IMR-90 (cell line): ENCODE results near the gene CALR3. TPM values are rescaled to one million over a fixed set of nuclear protein-coding genes. Genes with fewer than 3 reads are reported as not detected.

Source experiments
- ATAC-seq: fragments of 200-7000 bp; cut with Tn5 transposase; 2 replicates; pipeline ENCODE4 v1.9.1; 2020; ENCODE audit warnings: low read depth, mild to moderate bottlenecking, moderate library complexity
- BruUV-seq: library from RNA; stranded (reverse); fragments of 400-500 nt; replicated peaks from 2 replicates; lab custom pipeline; 2021; lab: Mats Ljungman, UMichigan
- CTCF ChIA-PET: fragments of 300-600 bp; formaldehyde crosslinking; extraction: SDS; loops from one replicate; lab custom pipeline; 2021; ENCODE audit warnings: antibody characterized with exemption; lab: Yijun Ruan, JAX
- POLR2A ChIA-PET: fragments of 300-600 bp; sonication (Branson Sonifier 250); formaldehyde crosslinking; loops from one replicate; lab custom pipeline; 2022; ENCODE audit warnings: antibody characterized with exemption; ENCODE audit not compliant: unreplicated experiment; lab: Charles Lee
- DNase-seq: peaks from one replicate; pipeline ENCODE4 v3.0.0; 2013
- H2AFZ ChIP-seq: replicated peaks from 2 replicates; pipeline ENCODE3; 2013; ENCODE audit warnings: low read length, mild to moderate bottlenecking; ENCODE audit not compliant: poor library complexity
- H2AK5ac ChIP-seq: 2 replicates; pipeline ENCODE4 v1.6.1; 2013; ENCODE audit warnings: low read depth, low read length, inconsistent platforms
- H2AK9ac ChIP-seq: replicated peaks from 2 replicates; pipeline ENCODE3; 2013; ENCODE audit warnings: mild to moderate bottlenecking, low read depth, low read length, moderate library complexity; ENCODE audit not compliant: poor library complexity
- H2BK120ac ChIP-seq: 2 replicates; pipeline ENCODE4 v1.6.1; 2013; ENCODE audit warnings: low read depth, low read length, inconsistent platforms
- H2BK15ac ChIP-seq: 3 replicates; pipeline ENCODE4 v1.6.1; 2013; ENCODE audit warnings: low read depth, low read length, inconsistent platforms
- H2BK20ac ChIP-seq: 2 replicates; pipeline ENCODE4 v1.6.1; 2013; ENCODE audit warnings: low read depth, mild to moderate bottlenecking, inconsistent platforms, low read length, moderate library complexity
- H2BK5ac ChIP-seq: 2 replicates; pipeline ENCODE4 v1.6.1; 2013; ENCODE audit warnings: mild to moderate bottlenecking, low read depth, low read length, inconsistent platforms; ENCODE audit not compliant: poor library complexity, severe bottlenecking
- H3K14ac ChIP-seq: replicated peaks from 2 replicates; pipeline ENCODE4 v1.6.1; 2013; ENCODE audit warnings: low read depth, low read length, inconsistent platforms
- H3K18ac ChIP-seq: 2 replicates; pipeline ENCODE4 v1.6.1; 2013; ENCODE audit warnings: low read depth, low read length, control low read depth
- H3K23ac ChIP-seq: 2 replicates; pipeline ENCODE4 v1.6.1; 2013; ENCODE audit warnings: low read depth, low read length, inconsistent platforms
- H3K27ac ChIP-seq: 2 replicates; pipeline ENCODE4 v1.5.1; 2013; ENCODE audit warnings: mild to moderate bottlenecking, control low read depth, low read length; ENCODE audit not compliant: insufficient read depth
- H3K27me3 ChIP-seq: 2 replicates; pipeline ENCODE4 v1.6.1; 2013; ENCODE audit warnings: low read length; ENCODE audit not compliant: control insufficient read depth, insufficient read depth
- H3K36me3 ChIP-seq: 2 replicates; pipeline ENCODE4 v1.6.1; 2013; ENCODE audit warnings: low read length, mixed read lengths; ENCODE audit not compliant: control insufficient read depth, insufficient read depth
- H3K4ac ChIP-seq: 2 replicates; pipeline ENCODE4 v1.6.1; 2013; ENCODE audit warnings: low read depth, low read length, inconsistent platforms
- H3K4me1 ChIP-seq: 2 replicates; pipeline ENCODE4 v1.6.1; 2013; ENCODE audit warnings: low read length, mixed read lengths; ENCODE audit not compliant: control insufficient read depth, insufficient read depth
- H3K4me2 ChIP-seq: 2 replicates; pipeline ENCODE4 v1.6.1; 2013; ENCODE audit warnings: low read depth, mild to moderate bottlenecking, control low read depth, low read length, moderate library complexity
- H3K4me3 ChIP-seq: 2 replicates; pipeline ENCODE4 v1.5.1; 2013; ENCODE audit warnings: low read depth, mild to moderate bottlenecking, control low read depth, low read length, moderate library complexity; ENCODE audit not compliant: insufficient read depth
- H3K56ac ChIP-seq: 2 replicates; pipeline ENCODE4 v1.6.1; 2013; ENCODE audit warnings: low read length, inconsistent platforms; ENCODE audit not compliant: insufficient read depth; ENCODE audit errors: extremely low read depth
- H3K79me1 ChIP-seq, 2 experiments: 2 replicates each; pipeline ENCODE4 v1.6.1; 2013; ENCODE audit warnings: low read length in 2 of 2, inconsistent platforms in 1 of 2, low read depth in 1 of 2
- H3K9ac ChIP-seq: 2 replicates; pipeline ENCODE4 v1.6.1; 2013; ENCODE audit warnings: low read depth, low read length, control low read depth
- H3K9me1 ChIP-seq: 2 replicates; pipeline ENCODE4 v1.6.1; 2013; ENCODE audit warnings: low read length, inconsistent platforms; ENCODE audit not compliant: insufficient read depth
- H3K9me3 ChIP-seq: 2 replicates; pipeline ENCODE4 v1.6.1; 2013; ENCODE audit warnings: low read length; ENCODE audit not compliant: control insufficient read depth, insufficient read depth
- H4K20me1 ChIP-seq: 2 replicates; pipeline ENCODE4 v1.6.1; 2013; ENCODE audit warnings: low read length, inconsistent platforms; ENCODE audit not compliant: insufficient read depth
- H4K5ac ChIP-seq: 2 replicates; pipeline ENCODE4 v1.6.1; 2013; ENCODE audit warnings: mild to moderate bottlenecking, low read depth, low read length, control low read depth
- H4K8ac ChIP-seq, 2 experiments: 2 replicates each; pipeline ENCODE4 v1.6.1; 2013; ENCODE audit warnings: low read depth in 2 of 2, low read length in 2 of 2, control low read depth in 1 of 2, inconsistent platforms in 1 of 2
- H4K91ac ChIP-seq: 2 replicates; pipeline ENCODE4 v1.6.1; 2013; ENCODE audit warnings: low read depth, low read length, inconsistent platforms; ENCODE audit not compliant: insufficient read depth
- BHLHE40 ChIP-seq: fragments of 150-350 bp; IDR thresholded peaks from 2 replicates; pipeline ENCODE4 v1.6.1; 2016; ENCODE audit warnings: mild to moderate bottlenecking, low read depth, low read length
- CEBPB ChIP-seq: IDR thresholded peaks from 2 replicates; pipeline ENCODE4 v1.6.1; 2012; ENCODE audit warnings: low read depth, low read length, improper control_type of control experiment
- CHD1 ChIP-seq: IDR thresholded peaks from 2 replicates; pipeline ENCODE4 v1.6.1; 2012; ENCODE audit warnings: low read depth, low read length, improper control_type of control experiment
- CTCF ChIP-seq: conservative IDR thresholded peaks from 2 replicates; pipeline ENCODE4 v1.5.1; 2012; ENCODE audit warnings: mild to moderate bottlenecking, low read depth, low read length, improper control_type of control experiment
- ELK1 ChIP-seq: fragments of 150-350 bp; IDR thresholded peaks from 2 replicates; pipeline ENCODE4 v1.6.1; 2016; ENCODE audit warnings: low read depth, mild to moderate bottlenecking, low read length, moderate library complexity, borderline replicate concordance
- FOS ChIP-seq: fragments of 150-350 bp; IDR thresholded peaks from 2 replicates; pipeline ENCODE4 v1.6.1; 2016; ENCODE audit warnings: low read depth, low read length
- MAFK ChIP-seq: IDR thresholded peaks from 2 replicates; pipeline ENCODE4 v1.6.1; 2012; ENCODE audit warnings: low read depth, low read length, improper control_type of control experiment
- MAZ ChIP-seq: IDR thresholded peaks from 2 replicates; pipeline ENCODE4 v1.6.1; 2012; ENCODE audit warnings: low read depth, mild to moderate bottlenecking, low read length, improper control_type of control experiment, moderate library complexity, borderline replicate concordance
- MXI1 ChIP-seq: IDR thresholded peaks from 2 replicates; pipeline ENCODE4 v1.6.1; 2012; ENCODE audit warnings: low read depth, mild to moderate bottlenecking, low read length, moderate library complexity, borderline replicate concordance
- NFE2L2 ChIP-seq: fragments of 150-350 bp; IDR thresholded peaks from 2 replicates; pipeline ENCODE4 v1.6.1; 2016; ENCODE audit warnings: low read depth, mild to moderate bottlenecking, low read length
- POLR2A ChIP-seq: IDR thresholded peaks from 2 replicates; pipeline ENCODE4 v1.6.1; 2012; ENCODE audit warnings: mild to moderate bottlenecking, low read depth, low read length
- RAD21 ChIP-seq: IDR thresholded peaks from 2 replicates; pipeline ENCODE4 v1.6.1; 2012; ENCODE audit warnings: low read length, improper control_type of control experiment
- RCOR1 ChIP-seq: IDR thresholded peaks from 2 replicates; pipeline ENCODE4 v1.6.1; 2012; ENCODE audit warnings: mild to moderate bottlenecking, low read length, improper control_type of control experiment; ENCODE audit not compliant: insufficient replicate concordance
- RFX5 ChIP-seq: IDR thresholded peaks from 2 replicates; pipeline ENCODE4 v1.8.0; 2012; ENCODE audit warnings: low read depth, mild to moderate bottlenecking, low read length, moderate library complexity
- SMC3 ChIP-seq: fragments of 150-350 bp; IDR thresholded peaks from 2 replicates; pipeline ENCODE4 v1.6.1; 2016; ENCODE audit warnings: low read depth, mild to moderate bottlenecking, antibody characterized with exemption, low read length, moderate library complexity
- whole genome bisulfite sequencing, 2 experiments: methylation state at CpG; one replicate each; pipeline versions ENCODE4 v1.1.5 to v1.1.7; 2013; ENCODE audit warnings: missing lambda C conversion rate in 2 of 2; ENCODE audit not compliant: insufficient read length in 1 of 2; ENCODE audit errors: extremely low coverage in 2 of 2; 5-methylcytosine and 5-hydroxymethylcytosine counted together
- dilution Hi-C: fragments of 300-500 bp; cut with HindIII; formaldehyde crosslinking; loops from one replicate; pipeline ENCODE4 v1.14.3; 2018; ENCODE audit warnings: low sequenced_read_pairs; ENCODE audit not compliant: unreplicated experiment
- in situ Hi-C: fragments of 300-500 bp; cut with MboI; formaldehyde crosslinking; loops from 3 replicates; pipeline ENCODE4 v1.14.3; 2019; ENCODE audit warnings: low sequenced_read_pairs, inconsistent platforms, mixed read lengths
- intact Hi-C: fragments of 100-400 bp; cut with micrococcal nuclease; formaldehyde crosslinking; loops from 2 replicates; pipeline ENCODE4 v1.10.0; 2022
- polyA plus RNA-seq, 3 experiments: library from polyadenylated mRNA; depleted of rRNA; stranded (reverse); fragments of >200 nt; gene quantifications; 2 replicates each; pipeline ENCODE4 v1.2.3, GENCODE V29; 2012; ENCODE audit warnings: low replicate concordance in 1 of 3
- total RNA-seq: library from RNA; depleted of rRNA; stranded (reverse); fragments of >200 nt; gene quantifications from 2 replicates; pipeline ENCODE4 v1.2.3, GENCODE V29; 2012
- TF ChIP-seq, protein P1 (sequence below): fragments of 150-350 bp; IDR thresholded peaks from 2 replicates; pipeline ENCODE4 v1.6.1; 2017; ENCODE audit warnings: mild to moderate bottlenecking, antibody characterized with exemption, low read length, low read depth

Gene CALR3
- total and polyA plus RNA-seq, 2 of the 4 experiments (the other 2 are of a cell fraction), result not detected

GRCh38 chr19:16477311-16477710 is 18.7 kb downstream of the CALR3 start:
- Histone ChIP-seq H3K4me2 (no peak overlapping the region), H3K18ac (no peak overlapping the region), H2AK9ac (no peak overlapping the region), H3K4me1 (0 out of 2 replicates have a peak, but pooled peaks cover 1% of the 10 kb centered on the region), H2BK120ac (no peak overlapping the region), H2AFZ (no peak overlapping the region), H3K4me3 (no peak overlapping the region), H3K14ac (no peak overlapping the region), H4K5ac (no peak overlapping the region), H3K27me3 (0 out of 2 replicates have a peak, but pooled peaks cover 2% of the 10 kb centered on the region), H3K4ac (no peak overlapping the region), H2BK15ac (no peak overlapping the region), H2BK20ac (no peak overlapping the region), H4K91ac (no peak overlapping the region), H3K27ac (no peak overlapping the region), H3K9me3 (no peaks in the 10 kb centered on the region), H3K36me3 (no peaks in the 10 kb centered on the region), H3K23ac (no peak overlapping the region), H3K9ac (no peak overlapping the region), H2AK5ac (no peak overlapping the region), H3K9me1 (no peaks in the 10 kb centered on the region), H2BK5ac (no peak overlapping the region), H3K56ac (no peak overlapping the region), H4K8ac (no peak overlapping the region), H4K20me1 (no peaks in the 10 kb centered on the region), H3K79me1 (no peaks in the 10 kb centered on the region)
- DNase-seq, result no peak
- intact Hi-C loops, result no loop called here
- in situ Hi-C loops, result no loop called here
- no peak for ATAC-seq
- 100% methylated on average over 1 of the region's 1 CpG; no CpG with 5 or more reads in 1 of the 2 experiments for WGBS, 2 experiments
- dilution Hi-C loops, result no loop called here
- POLR2A ChIA-PET, result no interaction called here
- BruUV-seq, result no TSS peak
- CTCF ChIA-PET, result no interaction called here
- TF ChIP-seq RFX5 (no peak), FOS (no peak), POLR2A (no peak), CTCF (no peak), NFE2L2 (no peak), CHD1 (no peak), SMC3 (no peak), RAD21 (no peak), BHLHE40 (no peak), MAZ (no peak), RCOR1 (no peak), ELK1 (no peak), MAFK (no peak), CEBPB (no peak), MXI1 (no peak)
- TF ChIP-seq, protein P1, sequence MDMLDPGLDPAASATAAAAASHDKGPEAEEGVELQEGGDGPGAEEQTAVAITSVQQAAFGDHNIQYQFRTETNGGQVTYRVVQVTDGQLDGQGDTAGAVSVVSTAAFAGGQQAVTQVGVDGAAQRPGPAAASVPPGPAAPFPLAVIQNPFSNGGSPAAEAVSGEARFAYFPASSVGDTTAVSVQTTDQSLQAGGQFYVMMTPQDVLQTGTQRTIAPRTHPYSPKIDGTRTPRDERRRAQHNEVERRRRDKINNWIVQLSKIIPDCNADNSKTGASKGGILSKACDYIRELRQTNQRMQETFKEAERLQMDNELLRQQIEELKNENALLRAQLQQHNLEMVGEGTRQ, result no peak
